Keratinocyte (primary cell): ENCODE data around the gene RALGPS1. TPM values are rescaled to one million over a fixed set of nuclear protein-coding genes. Genes with fewer than 3 reads are reported as not detected.

Source experiments
- DNase-seq: peaks from one replicate; pipeline ENCODE4 v3.0.0-alpha.2; 2011; ENCODE audit warnings: low read depth, missing footprints, low spot score
- FAIRE-seq: peaks from 2 replicates; lab custom pipeline; 2011; peaks lifted over from hg19 to GRCh38; lab: Jason Lieb, UNC
- H2AFZ ChIP-seq: 2 replicates; pipeline ENCODE4 v1.6.0; 2012; ENCODE audit warnings: low read length, control low read depth, inconsistent platforms; ENCODE audit not compliant: control insufficient read depth
- H3K27ac ChIP-seq: 2 replicates; pipeline ENCODE4 v1.5.1; 2011; ENCODE audit warnings: low read length; ENCODE audit not compliant: control insufficient read depth, insufficient read depth
- H3K27me3 ChIP-seq: 3 replicates; pipeline ENCODE4 v1.6.0; 2011; ENCODE audit warnings: low read length; ENCODE audit not compliant: control insufficient read depth, insufficient read depth; ENCODE audit errors: extremely low read depth
- H3K36me3 ChIP-seq, 2 experiments: 2 replicates in 1 of 2; 3 replicates in 1 of 2; pipeline ENCODE4 v1.5.1; 2011; ENCODE audit warnings: low read length in 2 of 2, mild to moderate bottlenecking in 1 of 2; ENCODE audit not compliant: control insufficient read depth in 2 of 2, insufficient read depth in 2 of 2; ENCODE audit errors: extremely low read depth in 1 of 2
- H3K4me1 ChIP-seq: 3 replicates; pipeline ENCODE4 v1.5.1; 2011; ENCODE audit warnings: low read length; ENCODE audit not compliant: control insufficient read depth, insufficient read depth; ENCODE audit errors: extremely low read depth
- H3K4me2 ChIP-seq: 3 replicates; pipeline ENCODE4 v1.6.0; 2011; ENCODE audit warnings: low read depth, low read length; ENCODE audit not compliant: control insufficient read depth, insufficient read depth; ENCODE audit errors: extremely low read depth
- H3K4me3 ChIP-seq, 3 experiments: fragments of 200-600 bp in 1 of 3; sonication (generic) in 1 of 3; 2 replicates in 2 of 3; 3 replicates in 1 of 3; pipeline ENCODE4 v1.5.1; 2011 to 2016; ENCODE audit warnings: low read length in 3 of 3, mild to moderate bottlenecking in 3 of 3, control low read depth in 2 of 3, inconsistent platforms in 1 of 3, low read depth in 1 of 3, mixed read lengths in 1 of 3, mixed run types in 1 of 3, moderate library complexity in 1 of 3; ENCODE audit not compliant: control insufficient read depth in 2 of 3, insufficient read depth in 2 of 3; ENCODE audit errors: extremely low read depth in 1 of 3
- H3K79me2 ChIP-seq: 2 replicates; pipeline ENCODE4 v1.6.0; 2012; ENCODE audit warnings: low read length; ENCODE audit not compliant: control insufficient read depth, insufficient read depth
- H3K9ac ChIP-seq: 3 replicates; pipeline ENCODE4 v1.6.0; 2011; ENCODE audit warnings: low read length; ENCODE audit not compliant: control insufficient read depth, insufficient read depth; ENCODE audit errors: extremely low read depth
- H3K9me1 ChIP-seq: 3 replicates; pipeline ENCODE4 v1.6.0; 2011; ENCODE audit warnings: low read length; ENCODE audit not compliant: control insufficient read depth, insufficient read depth; ENCODE audit errors: extremely low read depth
- H3K9me3 ChIP-seq: 2 replicates; pipeline ENCODE4 v1.5.1; 2012; ENCODE audit warnings: low read depth, low read length; ENCODE audit not compliant: control insufficient read depth
- H4K20me1 ChIP-seq: 3 replicates; pipeline ENCODE4 v1.6.0; 2011; ENCODE audit warnings: low read length; ENCODE audit not compliant: control insufficient read depth, insufficient read depth; ENCODE audit errors: extremely low read depth
- EZH2 ChIP-seq: IDR thresholded peaks from one replicate; pipeline ENCODE4 v1.6.1; 2012; ENCODE audit warnings: inconsistent platforms, mild to moderate bottlenecking, low read length, moderate library complexity
- dilution Hi-C: fragments of 300-500 bp; cut with MboI; formaldehyde crosslinking; loops from one replicate; pipeline ENCODE4 v1.7.0; 2020; ENCODE audit warnings: low sequenced_read_pairs; ENCODE audit not compliant: extremely low pct_ligation_motif_present
- polyA plus RNA-seq, 5 experiments: library from polyadenylated mRNA; depleted of rRNA in 3 of 5; stranded (reverse) in 3 of 5; stranded (forward) in 1 of 5; unstranded in 1 of 5; fragments of >200 nt; gene quantifications; 1 replicate in 1 of 5; 2 replicates in 3 of 5; 3 replicates in 1 of 5; pipeline versions ENCODE4 v1.2.1 to v1.2.3, GENCODE V29; 2011 to 2012; ENCODE audit warnings: missing spikeins in 2 of 5, low read depth in 1 of 5, low replicate concordance in 1 of 5
- TF ChIP-seq, protein P1 (sequence below), 3 experiments: IDR thresholded peaks in 1 of 3; conservative IDR thresholded peaks in 1 of 3; optimal IDR thresholded peaks in 1 of 3; 2 replicates in 2 of 3; 3 replicates in 1 of 3; pipeline versions ENCODE3 to v1.5.1; 2011; ENCODE audit warnings: low read length in 3 of 3, mild to moderate bottlenecking in 3 of 3, moderate library complexity in 2 of 3, control low read depth in 1 of 3, inconsistent platforms in 1 of 3; ENCODE audit not compliant: insufficient read depth in 2 of 3; ENCODE audit errors: extremely low read depth in 1 of 3

Gene RALGPS1
- polyA plus RNA-seq, 1 donor (not counting 4 experiments of a cell fraction or from before 2014, with no cell fraction given), result 0.56 TPM

DNA sequence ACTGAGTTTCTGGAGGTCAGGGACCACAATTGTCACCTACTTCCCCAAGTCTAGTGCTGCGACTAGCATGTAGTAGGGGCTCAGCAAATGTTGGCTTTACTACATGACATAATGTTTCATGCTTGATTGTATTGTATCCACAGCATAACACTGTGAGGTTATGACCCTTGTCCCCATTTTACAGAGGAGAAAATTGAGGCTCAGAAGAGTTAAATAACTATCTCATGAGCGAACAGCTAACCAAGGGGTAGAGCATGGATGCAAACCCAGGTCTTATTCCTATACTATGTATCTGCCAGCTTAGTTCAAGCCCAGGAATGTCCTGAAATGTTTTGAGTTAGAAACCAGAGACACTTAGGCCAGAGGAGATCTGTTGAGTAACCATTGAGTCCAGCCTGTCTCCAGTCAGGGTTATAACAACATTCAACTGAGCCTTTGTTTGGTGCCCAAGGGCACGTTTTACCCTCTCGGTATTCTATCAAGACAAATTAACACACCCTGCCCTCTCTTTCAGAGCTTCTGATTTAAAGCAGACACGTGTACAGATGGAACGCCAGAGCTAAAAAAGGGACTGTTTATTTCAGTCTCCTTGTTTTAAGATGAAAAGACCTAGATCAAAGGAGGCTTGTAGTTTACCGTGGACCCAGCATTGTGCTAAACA is 191.4 kb downstream of the RALGPS1 start:
- no peak for FAIRE-seq
- no peak for DNase-seq
- no peaks in the 10 kb centered on the region for H3K27me3 ChIP-seq
- no peaks in the 10 kb centered on the region for H3K36me3 ChIP-seq
- no peaks in the 10 kb centered on the region for H3K79me2 ChIP-seq
- H3K4me2 ChIP-seq, result no peak overlapping the region
- no peak overlapping the region for H2AFZ ChIP-seq
- dilution Hi-C loops, result no loop called here
- H3K4me1 ChIP-seq, result peaks cover 8% of the 10 kb centered on the region
- H3K9ac ChIP-seq, result no peak overlapping the region
- no peak overlapping the region for H3K27ac ChIP-seq
- H3K9me3 ChIP-seq, result no peaks in the 10 kb centered on the region
- H4K20me1 ChIP-seq, result no peaks in the 10 kb centered on the region
- no peaks in the 10 kb centered on the region for H3K9me1 ChIP-seq
- no peak overlapping the region for H3K4me3 ChIP-seq
- no peak for TF ChIP-seq EZH2
- TF ChIP-seq, protein P1, sequence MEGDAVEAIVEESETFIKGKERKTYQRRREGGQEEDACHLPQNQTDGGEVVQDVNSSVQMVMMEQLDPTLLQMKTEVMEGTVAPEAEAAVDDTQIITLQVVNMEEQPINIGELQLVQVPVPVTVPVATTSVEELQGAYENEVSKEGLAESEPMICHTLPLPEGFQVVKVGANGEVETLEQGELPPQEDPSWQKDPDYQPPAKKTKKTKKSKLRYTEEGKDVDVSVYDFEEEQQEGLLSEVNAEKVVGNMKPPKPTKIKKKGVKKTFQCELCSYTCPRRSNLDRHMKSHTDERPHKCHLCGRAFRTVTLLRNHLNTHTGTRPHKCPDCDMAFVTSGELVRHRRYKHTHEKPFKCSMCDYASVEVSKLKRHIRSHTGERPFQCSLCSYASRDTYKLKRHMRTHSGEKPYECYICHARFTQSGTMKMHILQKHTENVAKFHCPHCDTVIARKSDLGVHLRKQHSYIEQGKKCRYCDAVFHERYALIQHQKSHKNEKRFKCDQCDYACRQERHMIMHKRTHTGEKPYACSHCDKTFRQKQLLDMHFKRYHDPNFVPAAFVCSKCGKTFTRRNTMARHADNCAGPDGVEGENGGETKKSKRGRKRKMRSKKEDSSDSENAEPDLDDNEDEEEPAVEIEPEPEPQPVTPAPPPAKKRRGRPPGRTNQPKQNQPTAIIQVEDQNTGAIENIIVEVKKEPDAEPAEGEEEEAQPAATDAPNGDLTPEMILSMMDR (optimal IDR thresholded peaks at IDR 0.05 in 1 of 3, IDR thresholded peaks at IDR 0.05 in 1 of 3, conservative IDR thresholded peaks at IDR 0.05 in 1 of 3; ENCODE audit: extremely low read depth in 1 of 3, insufficient read depth in 2 of 3, low read length in 3 of 3), result no peak

DNA sequence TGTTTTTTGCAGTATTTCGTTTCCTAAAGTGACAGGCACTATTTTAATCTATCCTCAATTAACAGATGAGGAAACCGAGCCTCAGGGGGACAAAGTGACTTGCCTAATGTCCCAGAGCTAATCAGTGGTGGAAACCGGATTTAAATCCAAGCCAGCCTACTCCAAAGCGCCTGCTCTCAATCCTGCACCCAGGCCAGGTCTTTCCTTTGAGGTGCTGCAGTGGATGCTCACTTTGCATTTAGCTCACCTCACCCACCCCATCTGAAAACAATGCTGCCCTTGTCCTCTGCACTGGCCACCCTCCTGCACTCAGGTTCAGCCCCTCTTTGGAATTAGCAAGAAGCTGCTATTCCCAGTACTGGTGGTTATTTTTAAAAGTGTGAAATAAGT is 191.9 kb downstream of the RALGPS1 start:
- Histone ChIP-seq H3K27me3 (no peaks in the 10 kb centered on the region), H4K20me1 (no peaks in the 10 kb centered on the region), H3K4me2 (no peak overlapping the region), H3K79me2 (no peaks in the 10 kb centered on the region), H2AFZ (no peak overlapping the region), H3K9me3 (no peaks in the 10 kb centered on the region), H3K9ac (no peak overlapping the region), H3K4me3 (no peak overlapping the region), H3K9me1 (no peaks in the 10 kb centered on the region), H3K27ac (no peak overlapping the region), H3K4me1 (peaks cover 8% of the 10 kb centered on the region), H3K36me3 (no peaks in the 10 kb centered on the region)
- dilution Hi-C loops, result no loop called here
- TF ChIP-seq EZH2, result no peak
- TF ChIP-seq, protein P1 (optimal IDR thresholded peaks at IDR 0.05 in 1 of 3, IDR thresholded peaks at IDR 0.05 in 1 of 3, conservative IDR thresholded peaks at IDR 0.05 in 1 of 3; ENCODE audit: extremely low read depth in 1 of 3, insufficient read depth in 2 of 3, low read length in 3 of 3), result no peak
- DNase-seq (no peak), FAIRE-seq (no peak)
